ENCODE results near the gene RUNX1.

The RUNX1 gene

DNA sequence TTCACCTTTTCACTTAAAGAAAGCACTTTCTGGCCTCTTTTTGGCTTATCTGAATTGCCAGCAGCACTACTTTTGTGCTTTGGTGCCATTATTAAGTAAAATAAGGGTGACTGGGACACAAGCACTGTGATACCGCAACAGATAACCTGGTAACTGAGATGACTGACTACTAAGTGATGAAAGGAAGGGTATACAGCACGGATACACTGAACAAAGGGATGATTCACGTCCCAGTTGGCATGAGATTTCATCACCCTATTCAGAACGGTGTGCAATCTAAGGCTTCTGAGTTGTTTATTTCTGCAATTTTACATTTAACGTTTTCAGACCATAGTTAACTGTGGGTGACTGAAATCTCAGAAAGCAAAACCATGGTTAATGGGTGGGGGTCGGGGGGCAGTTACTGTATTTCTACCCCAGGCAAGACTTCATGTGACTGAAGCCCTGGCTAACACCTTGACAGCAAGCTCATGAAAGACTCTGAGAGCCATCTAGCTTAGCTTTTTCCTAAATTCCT lies 277.5 kb downstream of the RUNX1 start:
- no peak for DNase-seq

DNA sequence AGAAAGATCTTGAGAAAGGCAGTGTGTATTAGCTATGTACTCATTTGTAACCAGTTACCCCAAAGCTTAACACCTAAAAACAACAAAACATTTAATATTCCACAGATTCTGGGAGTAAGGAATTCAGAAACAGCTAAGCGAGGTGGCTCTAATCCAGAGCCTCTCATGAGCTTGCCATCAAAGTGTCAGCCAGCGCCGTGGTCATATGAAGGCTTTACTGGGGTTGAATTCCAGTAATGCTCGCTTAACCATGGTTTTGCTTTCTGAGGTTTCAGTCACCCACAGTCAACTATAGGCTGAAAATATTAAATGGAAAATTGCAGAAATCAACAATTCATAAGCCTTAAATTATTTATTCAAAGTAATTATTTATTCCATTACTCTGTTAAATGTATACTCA lies 278.5 kb downstream of the RUNX1 start:
- no peak for DNase-seq

DNA sequence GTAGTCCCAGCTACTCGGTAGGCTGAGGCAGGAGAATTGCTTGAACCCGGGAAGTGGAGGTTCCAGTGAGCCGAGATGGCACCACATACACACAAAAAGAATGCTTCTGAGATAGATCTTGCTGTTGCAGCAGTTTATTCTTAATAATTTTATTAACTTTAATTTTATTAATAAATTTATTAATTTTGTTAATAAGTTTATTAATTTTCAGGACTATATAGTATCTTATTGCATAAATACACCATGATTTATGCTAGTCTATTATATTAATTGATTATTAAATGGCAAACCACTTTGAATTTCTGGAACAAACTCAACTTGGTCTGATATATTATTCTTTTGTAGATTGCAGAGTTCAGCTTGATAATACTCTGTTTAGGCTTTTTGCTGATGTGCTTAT lies 280.8 kb downstream of the RUNX1 start:
- DNase-seq: no peak

DNA sequence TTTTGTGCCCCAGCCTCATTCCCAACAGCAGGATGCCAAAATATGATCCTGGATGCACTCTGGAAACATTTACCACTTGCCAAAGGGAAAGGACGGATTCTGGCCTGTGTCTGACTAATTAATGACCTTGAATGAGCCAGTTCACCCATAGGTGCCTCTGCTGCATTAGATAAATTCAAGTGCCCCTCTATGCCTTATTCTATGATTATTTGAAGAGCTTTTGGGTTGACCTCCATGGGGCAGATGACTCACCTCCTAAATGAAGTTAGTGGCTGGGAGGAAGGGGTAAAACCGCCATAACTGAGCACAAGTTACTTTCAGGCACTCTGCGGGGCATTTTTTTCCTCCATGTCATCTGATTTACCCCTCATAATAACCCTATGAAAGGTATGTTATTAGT lies 282.2 kb downstream of the RUNX1 start:
- no peak for DNase-seq

DNA sequence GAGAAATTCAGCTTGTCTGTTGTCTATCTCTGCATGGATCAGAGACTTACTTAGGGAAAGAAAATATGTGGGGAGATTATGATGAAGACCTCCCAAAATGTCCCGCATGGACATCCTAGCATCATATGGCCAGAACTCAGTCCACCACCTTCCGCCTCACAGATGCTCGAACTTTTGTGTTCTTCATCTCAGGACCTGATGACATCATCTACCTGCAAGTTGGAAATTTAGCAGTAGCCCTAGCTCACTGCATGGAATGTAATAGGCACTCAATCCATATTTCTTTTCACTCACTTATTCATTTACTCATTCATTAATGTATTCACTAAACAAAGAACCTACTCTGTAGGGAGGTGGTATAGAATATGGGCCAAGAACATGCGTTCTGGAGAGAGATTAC lies 283.5 kb downstream of the RUNX1 start:
- DNase-seq: no peak

DNA sequence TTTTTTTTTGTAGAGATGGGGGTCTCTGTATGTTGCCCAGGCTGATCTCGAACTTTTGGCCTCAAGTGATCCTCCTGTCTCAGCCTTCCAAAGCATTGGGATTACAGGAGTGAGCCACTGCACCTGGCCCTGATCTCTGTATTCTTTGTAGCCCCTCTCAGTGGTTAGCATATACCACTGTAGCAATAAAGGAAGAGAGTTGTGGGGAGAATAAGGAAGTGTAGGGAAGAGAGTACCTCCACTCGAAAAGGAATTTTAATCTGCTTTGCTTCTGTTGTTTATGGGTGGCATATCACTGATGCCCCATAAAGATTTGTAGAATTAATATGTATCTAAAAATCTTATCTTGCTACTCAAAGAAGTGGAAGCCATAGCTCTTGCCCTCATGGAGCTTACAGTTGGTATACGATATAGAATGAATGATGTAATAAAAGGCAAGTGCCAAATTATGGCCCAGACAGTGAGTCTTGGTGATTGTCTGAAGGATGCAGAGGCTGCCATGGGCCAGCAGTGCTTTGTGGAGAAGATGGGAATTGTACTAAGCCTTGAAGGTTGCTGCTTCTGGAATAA lies 284.3 kb downstream of the RUNX1 start:
- DNase-seq: no peak

DNA sequence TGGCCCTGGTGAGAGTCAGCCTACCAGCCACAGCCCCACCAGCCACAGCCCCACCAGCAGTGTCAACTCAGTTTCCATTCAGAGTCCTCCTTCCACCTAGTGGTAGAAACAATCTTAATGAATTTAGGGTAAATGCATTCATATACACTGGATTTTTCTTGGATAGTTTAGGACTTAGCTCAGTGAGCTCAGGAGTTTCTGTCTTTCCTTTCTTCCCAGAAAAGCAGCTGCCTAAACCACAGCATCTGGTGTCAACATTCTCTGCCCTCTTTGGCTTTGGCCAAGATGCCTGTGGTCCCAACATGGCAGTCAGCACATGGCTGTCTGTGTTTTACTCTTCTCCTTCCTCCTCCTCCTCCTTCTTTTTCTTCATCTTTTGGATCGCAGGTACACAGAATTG lies 286.3 kb downstream of the RUNX1 start:
- no peak for DNase-seq

DNA sequence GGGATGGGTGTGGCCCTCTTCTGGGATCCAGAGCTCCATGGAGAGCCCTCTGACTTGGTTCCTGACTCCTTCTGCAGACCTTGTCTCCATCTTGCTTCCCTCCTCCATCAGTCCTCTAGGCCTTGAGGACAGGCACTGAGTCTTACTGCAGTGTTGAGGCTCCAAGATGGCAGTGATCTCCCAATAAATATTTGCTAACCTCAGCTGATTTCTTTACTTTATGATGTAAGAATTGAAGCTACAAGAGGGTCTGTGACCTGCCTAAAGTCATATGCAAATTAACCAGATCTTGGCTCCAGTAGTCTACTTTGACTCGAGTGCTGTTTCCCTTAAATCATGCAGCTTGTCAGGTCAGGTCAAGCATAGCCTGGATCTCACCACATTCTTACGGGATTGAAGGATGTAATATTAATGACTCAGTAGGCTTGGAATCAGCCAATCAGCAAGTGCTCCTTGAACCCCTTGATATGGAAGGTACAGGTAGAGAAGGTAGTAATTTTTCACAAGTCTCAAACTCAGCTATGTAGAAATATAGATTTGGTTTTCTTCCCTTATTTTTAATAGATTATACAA lies 287.3 kb downstream of the RUNX1 start:
- DNase-seq: no peak

DNA sequence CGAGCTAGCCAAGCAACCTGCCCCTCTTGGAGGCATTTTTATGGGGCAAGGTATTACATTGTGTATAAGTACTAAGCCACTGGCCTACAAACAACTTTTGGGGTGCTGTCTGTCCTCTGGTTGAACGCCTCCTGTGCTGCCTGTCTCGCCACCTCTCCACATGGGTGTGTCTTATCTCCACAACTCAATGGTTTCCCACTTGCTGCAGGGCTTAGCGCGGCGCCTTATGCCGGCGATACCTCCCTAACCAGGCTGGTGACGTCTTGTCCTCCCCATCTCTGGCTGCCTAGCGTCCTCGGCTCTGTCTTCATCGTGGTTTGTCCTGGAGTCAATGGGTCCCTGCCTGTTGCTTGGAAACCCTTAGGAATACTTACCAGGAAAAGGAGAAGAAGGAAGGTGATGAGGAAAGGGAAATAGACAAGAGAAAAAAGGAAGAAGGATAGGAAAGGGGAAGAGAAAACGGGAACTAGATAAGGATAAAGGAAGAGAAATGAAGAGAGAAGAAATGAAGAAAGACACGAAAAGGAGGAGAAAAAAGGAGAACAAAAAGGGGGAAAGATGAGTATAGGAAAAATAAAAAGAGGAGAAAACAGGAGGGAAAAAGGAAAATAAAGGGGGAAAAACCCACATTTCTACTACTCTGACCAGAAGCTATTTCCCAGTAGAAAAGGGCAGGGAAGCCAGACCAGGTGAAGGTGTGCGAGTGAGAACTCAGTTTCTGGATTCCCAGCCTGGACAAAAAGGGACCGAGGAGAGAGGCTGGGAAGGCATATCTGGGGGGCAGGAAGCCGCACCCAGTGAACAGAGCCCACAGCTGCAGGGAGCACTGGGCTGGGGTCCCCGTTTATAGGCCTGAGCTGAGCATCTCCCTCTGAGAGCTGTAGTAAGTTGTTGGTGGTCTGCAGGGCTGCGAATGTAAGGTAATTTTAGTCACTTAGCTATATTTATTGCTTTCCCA lies 294.1 kb downstream of the RUNX1 start:
- DNase-seq: no peak

DNA sequence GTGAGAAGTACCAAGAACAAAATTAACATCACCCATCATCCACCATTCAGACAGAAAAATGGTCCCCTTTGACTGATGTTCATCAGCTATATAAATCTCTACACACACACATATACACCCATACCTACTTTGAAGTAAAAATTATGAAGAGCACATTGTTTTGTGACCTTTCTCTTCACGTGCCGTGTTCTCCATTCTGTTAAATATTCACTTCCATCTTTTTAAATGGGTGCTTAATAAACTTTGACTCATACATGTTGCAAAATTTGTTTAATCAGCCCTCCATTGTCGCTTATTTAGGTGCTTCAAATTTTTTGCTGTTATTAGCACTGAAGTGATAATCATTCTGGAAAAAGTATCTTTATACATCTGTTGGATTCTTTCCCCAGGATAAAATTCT lies 300.2 kb downstream of the RUNX1 start:
- DNase-seq: no peak

DNA sequence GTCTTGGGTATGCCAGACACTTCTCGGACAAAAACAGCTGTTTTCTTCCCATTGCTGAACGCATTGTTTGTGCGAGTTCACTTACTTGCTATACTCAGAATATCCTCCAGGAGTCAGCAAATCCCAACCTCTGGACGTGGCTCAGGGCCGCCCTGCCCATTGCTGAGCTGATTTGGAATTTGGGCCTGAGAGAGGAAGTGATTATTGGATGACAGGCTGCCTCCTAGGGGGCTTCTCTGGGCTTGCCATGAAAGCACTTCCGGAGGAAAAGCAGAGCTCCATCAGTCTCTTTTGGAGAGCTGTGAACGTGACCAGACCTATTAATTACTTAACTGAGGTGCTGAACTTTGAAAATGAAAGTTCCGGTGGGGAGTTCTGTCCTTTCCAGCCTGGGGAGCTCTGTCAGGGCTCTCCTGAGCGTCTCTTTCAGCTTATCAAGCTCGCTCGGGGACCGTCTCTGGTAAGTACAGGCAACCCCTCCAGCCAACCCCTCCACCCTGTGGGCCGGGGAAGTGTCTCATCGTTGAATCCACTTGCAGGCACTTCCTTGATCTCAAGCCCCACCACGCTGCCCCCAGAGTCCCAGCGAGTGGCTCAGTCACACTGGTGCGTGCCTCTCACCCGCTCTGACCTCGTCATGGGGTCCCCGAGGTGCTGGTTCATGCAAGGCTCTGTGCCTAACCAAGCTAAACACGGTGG lies 303.4 kb downstream of the RUNX1 start:
- DNase-seq: peak; percentile 85

DNA sequence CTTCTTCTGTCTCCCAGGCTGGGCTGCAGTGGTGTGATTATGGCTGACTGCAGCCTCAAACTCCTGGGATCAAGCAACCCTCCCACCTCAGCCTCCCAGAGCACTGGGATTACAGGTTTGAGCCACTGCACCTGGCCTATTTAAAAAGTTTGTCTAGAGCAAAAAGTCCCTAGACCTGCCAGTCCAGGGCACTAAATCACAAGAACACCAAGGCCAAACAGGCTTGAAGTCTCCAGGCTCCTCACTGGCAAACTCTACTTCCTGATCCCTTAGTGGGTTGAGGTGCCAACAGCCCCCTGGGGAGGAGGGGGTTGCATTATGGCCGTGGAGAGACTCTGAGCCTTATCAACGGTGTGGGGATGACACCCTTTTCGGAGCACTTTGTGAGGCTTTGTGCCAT lies 304.3 kb downstream of the RUNX1 start:
- DNase-seq: no peak

DNA sequence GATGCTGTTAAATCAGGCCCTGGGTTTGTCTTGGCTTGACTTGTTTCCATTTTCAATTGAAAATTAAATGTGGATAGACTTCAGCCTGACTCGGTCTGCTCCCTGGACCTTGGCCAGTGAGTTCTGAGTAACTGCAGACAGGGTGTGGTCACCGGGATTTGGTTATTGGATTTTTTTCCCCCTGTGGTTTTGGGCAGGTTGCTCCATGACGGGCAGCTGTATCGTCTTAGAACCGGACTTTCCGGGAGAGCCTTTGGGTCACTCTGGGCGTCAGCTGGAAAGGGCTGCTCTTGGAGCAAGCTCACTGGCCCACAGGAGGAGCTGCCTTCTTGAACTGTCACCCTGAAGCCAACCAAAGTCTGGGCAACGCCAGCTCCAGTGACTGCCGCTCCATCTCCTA lies 305.3 kb downstream of the RUNX1 start:
- peak; percentile 34 for DNase-seq

DNA sequence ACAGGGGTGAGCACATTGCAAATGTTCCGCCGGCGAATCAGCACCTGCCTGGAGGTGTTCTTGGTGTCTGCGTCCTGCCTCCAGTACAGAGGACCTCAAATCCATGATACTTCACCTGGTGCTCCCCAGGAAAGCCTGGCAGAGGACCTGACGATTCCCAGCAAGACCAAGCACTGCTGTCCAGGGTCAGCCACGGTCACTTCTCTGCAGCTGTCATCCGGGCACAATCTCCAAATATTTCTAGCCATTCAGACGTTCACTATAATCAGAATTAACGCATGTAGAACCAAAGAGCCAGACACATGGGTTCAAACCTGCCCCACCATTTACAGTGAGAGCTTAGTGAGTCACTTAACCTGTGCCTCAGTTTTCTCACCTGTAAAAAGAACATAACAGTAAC lies 305.8 kb downstream of the RUNX1 start:
- DNase-seq: no peak

DNA sequence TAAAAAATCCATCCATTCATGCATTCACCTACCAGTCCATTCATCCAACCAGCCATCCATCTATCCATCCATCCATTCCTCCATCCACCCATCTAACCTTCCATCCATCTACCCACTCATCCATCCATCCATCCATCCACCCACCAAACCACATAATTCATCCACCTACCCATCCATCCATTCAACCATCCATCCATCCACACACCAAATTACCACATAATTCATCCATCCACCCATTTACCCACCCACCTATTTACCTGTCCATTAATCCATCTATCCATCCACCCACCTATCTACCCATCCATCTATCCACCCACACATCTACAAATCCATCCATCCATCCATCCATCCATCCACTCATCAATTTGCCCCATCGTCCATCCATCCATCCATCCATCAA lies 308.9 kb downstream of the RUNX1 start:
- no peak for DNase-seq
